Activated gamma-delta T cell treated with anti-CD3 and anti-CD28 coated beads, Interleukin-2, amount 50 U/mL, for 16 hours (primary cell): Measurements from ENCODE around the gene SLC4A11.
"Not testable (repeated sequence)": the region's sequence is repeated elsewhere in the genome, so short reads cannot be mapped to it uniquely, and the experiment has no call there.

Source experiments
- DNase-seq: peaks from one replicate; pipeline ENCODE4 v3.0.0-alpha.2; 2020; ENCODE audit warnings: low read depth

SLC4A11 gene

DNA sequence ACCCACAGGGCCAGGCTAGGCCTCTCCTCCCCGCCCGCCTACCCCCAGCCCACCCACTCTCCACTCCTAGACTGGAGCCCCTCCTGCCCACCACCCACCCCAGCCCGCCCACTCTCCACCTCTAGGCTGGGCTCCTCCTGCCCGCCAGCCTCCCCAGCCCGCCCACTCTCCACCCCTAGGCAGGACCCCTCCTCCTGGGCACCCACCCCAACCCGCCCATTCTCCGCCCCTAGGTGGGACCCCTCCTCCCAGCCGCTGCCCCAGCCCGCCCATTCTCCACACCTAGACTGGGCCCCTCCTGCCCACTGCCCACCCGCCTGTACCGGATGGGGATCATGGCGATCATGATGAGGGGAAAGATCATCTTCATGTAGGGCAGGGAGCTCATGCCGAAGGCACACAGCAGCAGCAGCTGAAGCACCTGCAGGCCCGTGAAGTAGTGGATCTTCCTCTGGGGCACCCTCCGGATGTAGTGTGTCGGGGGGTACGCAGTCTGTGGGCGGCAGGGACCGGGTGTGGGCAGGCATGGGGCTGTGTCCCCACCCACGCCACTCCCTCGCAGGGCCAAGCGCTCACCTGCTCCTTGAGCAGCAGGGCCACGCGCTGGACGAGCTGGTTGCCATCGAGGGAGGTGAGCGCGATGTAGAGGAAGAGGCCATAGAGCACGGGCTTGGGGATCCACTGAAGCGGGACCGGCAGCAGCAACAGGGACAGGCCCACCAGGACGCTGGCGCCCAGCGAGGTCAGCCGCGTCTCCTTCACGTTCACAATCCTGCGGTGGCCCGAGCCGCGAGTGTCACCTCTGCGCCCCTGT, 10.8 kb downstream of the SLC4A11 start:
- DNase-seq = no peak

DNA sequence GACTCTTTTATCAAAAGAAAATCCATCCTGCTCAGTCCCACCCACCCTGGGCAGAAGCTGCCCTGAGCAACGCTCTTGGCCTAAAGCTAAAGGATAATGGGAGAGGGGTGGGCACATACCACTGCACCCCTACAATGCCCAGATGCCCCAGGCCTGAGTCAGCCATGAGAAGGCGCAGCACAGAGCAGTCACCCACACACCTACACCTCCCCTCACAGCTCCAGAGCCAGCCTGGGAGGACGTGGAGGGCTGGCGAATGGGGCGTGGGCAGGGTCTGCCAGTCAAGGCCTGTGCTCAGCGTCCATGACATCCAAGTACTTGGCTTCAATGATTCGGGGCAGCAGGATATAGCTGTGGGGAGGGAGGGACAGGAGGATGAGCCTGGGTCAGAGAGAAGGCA, 11.5 kb downstream of the SLC4A11 start:
- no peak for DNase-seq

DNA sequence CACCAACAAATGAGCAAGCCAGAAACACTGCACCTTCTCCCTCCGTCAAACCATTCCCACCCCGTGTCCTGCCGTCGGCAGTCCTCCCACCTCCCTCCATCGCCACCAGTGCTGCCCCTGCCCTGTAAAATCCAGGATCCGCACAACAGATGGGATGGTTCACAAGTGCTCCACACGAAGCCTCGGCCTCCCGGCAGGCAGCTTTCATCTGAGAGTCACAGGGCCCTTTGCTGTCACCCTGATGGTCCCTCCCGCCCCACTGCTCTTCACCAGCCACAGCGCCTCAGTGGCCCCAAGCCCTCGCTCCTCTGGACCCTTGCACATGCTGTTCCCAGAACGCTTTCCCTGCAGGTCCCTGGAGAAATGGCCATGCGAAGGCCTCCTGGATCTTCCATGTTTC, 12.1 kb downstream of the SLC4A11 start:
- DNase-seq = no peak

- DNase-seq = no peak
Measured at GRCh38 chr20:3226093-3226492, 12.9 kb downstream of the SLC4A11 start.

- DNase-seq = no peak
Measured at GRCh38 chr20:3224681-3225421, 14.1 kb downstream of the SLC4A11 start.

DNA sequence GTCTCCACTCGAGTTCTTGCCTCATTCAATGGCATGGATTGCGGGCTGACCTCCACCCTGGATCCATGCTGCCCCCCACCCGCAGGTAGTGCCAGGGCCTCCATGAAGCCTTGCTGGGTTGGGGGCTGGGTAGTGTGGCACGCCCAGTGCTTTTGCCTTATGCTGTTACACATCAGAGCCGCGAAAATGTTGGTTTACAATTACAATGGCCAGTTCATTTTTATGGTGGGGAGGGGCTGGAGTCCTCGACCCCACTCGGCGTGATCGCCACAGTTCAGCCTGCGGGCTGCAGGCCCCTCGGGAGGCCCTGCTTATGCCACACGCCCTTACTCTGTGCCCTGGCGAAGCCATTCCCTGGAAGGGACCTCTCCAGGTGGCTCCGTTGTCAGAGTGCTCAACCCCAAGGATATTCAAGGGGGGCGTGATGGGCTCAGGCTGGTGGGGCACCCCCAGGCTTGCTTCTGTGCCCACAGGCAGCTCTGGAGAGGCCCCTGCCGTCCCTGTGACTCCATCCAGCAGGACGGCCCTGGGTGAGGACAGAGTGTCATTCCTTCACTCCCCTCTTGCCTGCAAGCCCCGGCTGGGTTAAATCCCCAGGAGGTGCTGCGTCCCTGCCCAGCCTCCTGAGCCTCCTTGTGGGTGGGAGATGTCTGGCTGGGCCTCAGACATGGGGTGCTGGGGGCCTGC, 14.9 kb downstream of the SLC4A11 start:
- no peak for DNase-seq

GRCh38 chr20:3223651-3223993, 15.4 kb downstream of the SLC4A11 start:
- no peak for DNase-seq

GRCh38 chr20:3222635-3223600, 16.1 kb downstream of the SLC4A11 start:
- no peak for DNase-seq

DNA sequence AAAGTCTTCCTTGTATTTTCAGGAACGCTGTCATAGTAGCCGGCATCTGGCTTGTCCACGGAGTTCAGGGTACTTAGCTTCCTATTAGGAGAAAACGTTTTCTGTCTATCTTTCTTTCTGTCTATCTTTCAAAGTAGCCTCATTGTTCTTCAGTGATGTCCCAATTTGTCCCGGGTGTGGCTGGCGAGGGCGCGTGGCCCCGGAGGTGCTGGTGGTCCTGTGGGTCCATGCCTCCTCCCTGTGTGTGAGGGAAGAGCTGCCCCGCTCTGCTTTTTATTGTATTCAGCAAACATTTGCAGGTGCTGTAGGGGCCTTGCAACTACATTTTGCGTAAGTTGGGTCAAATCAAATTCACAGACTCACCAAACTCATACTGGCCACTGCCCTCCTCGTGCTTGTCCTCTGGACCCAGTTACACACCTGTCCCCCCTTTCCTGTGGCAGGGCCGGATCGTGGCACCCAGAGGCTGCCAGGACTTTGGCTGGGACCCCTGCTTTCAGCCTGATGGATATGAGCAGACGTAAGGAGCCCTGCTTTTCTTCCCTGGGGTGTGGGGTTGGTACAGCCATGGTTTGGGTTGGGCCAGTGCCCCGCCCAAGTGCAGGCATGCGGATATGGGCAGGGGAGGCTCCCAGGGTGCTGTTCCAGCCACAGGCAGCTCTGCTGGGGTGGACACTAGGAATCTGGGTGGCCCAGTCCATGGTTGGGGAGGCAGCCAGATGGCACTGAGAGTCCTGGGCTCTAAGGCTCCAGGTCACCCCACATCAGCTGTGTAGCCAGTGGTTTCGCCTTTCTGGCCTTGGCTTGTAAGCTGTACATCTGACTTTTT, 17.4 kb downstream of the SLC4A11 start:
- no peak for DNase-seq

DNA sequence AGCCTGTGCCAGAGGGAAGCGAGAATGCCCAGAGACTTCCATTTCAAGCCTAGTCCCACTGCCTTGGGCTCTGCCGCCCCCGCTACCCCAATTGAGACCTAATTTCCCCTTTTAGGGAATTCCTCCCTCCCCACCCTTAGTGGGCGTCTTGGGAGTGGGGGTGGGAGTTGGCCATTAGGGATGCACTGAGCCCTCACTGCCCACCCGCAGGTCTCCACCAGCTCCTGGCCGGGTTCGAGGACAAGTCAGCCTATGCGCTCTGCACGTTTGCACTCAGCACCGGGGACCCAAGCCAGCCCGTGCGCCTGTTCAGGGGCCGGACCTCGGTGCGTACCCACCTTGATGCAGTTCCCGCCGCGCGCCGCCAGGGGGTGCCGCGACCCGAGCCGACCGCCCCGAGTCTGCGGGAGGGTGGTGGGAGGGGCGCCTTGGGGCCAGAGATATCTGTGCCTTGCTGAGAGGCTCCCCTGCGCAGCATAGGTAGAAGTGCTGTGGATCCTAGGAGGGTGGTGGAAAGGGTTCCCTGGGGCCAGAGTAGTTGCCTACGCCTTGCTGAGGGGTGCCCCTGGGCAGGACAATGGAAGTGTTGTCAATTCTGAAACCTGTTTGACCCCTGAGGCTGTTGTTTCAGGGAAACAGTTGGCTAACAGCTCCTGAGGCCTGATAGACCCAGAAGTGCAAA, 20.5 kb downstream of the SLC4A11 start:
- peak; percentile 63 for DNase-seq

- not testable (repeated sequence) for DNase-seq
Measured at GRCh38 chr20:3215359-3215917, 23.6 kb downstream of the SLC4A11 start.

GRCh38 chr20:3213226-3213625, 25.8 kb downstream of the SLC4A11 start:
- no peak for DNase-seq

DNA sequence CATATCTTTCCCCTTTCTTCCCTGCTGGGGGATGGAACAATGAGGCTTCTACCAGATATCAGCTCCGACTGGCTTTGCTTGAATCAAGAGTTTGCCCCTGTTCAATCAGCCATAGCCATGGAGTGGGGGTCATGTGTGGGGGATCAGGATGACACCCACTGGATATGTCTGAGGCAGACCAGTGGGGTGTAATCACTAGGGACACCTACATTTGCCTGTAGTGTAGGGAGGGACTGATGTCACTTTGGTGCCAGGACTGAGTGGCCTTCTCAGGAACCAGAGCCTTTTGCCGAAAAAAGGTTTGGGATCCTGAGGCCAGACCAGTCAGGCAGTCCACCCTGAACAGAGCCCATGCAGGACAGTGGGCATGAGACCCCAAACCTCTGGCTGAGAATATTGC, 28.6 kb downstream of the SLC4A11 start:
- no peak for DNase-seq

- DNase-seq = no peak
Measured at GRCh38 chr20:3209946-3210317, 29.1 kb downstream of the SLC4A11 start.

DNA sequence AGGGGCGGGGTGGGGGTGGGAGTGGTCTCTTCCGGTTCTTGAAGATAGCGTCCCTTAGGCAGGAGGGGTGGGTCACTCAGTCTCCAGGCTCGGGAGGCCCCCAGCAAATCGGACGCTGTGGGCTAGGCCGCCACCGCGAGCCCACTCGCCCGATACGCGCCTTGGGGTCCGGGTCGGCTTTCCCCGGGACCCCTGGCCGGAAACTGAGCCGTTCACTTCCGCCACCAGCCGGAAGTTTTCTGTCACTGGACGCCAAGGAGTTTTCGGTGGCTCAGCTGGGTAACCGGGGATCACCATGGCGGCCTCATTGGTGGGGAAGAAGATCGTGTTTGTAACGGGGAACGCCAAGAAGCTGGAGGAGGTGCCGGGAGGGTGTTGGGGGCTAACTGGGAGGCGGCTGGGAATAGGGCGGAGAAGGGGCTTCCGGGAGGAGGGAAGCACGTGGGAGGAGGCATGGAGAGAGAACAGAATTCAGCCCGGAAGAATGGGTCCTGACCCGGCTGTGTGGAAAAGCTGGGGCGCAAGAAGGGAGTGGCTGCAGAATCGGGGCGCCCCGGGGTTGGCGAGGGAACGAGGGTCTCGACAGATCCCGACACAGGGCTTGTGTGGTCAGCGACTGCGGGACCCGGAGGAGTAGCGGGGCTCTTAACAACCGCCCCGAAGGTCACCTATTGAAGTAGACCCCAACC, 29.6 kb downstream of the SLC4A11 start, which contains the start of gene ITPA:
ITPA (plus strand) TSS at position 242 of the 689 bp plus-strand sequence; CDS start at position 296, 54 bp downstream.
- DNase-seq = peak; percentile 35

- no peak for DNase-seq
Measured at GRCh38 chr20:3208786-3209256, 30.2 kb downstream of the SLC4A11 start.

DNA sequence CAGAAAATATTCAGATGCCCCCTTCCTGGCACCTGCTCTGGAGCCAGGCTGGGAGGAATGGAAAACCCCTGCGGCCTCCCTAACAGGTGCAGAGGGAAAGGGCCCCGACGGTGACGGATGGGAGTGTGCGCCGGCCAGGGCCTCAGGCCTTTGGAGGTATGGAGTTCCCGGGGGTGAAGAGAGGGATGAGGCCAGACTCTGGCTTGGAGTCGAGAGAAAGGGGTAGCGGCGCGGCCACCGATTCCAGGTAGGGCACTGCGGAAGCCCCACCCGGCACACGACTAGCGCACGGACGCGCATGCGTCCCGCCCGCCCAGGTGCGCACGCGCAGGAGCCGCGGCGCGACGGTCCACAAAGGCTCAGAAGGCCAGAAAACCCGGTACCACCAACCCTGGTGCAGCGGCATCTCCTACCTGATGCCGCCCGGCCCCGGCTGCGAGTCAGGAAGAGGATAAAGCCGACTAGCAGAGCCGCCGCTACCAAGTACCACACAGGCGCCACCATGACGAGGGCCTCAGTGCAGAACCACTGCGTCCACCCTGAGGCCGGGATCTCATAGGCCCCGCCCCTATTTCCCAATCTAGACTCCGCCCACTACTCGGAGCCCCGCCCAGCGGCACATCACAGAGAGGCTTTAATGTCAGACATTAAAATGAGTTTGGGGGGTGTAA, 34.7 kb downstream of the SLC4A11 start, which contains the start of gene DDRGK1:
DDRGK1 (minus strand) TSS at position 559 of the 671 bp plus-strand sequence; CDS start at position 504, 55 bp downstream.
- DNase-seq = peak; percentile 81
